ENCODE results near the gene TMEM132C.

TMEM132C gene

DNA sequence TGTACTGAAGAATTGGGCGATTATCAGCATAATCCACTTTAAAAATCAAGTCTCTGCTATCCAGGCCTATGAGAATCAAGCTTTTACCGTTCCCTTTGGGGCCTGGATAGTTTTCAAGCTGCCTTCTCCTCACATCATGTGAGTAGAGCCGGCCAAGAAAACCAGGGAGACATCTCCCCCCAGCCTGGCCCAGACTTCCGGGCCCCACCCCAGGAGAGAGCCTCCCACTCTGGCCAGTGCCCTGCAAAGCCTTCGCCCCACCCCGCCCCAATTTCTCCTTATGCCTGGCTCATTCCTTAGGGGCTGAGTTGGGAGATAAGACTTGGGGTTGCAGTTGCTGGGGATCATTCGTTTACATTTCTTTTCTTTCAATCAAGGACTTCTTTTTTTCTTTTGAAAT is 1.4 kb upstream of the TMEM132C start:
- DNase-seq (ENCODE audit: low spot score) = no peak
- TF ChIP-seq, protein P1, sequence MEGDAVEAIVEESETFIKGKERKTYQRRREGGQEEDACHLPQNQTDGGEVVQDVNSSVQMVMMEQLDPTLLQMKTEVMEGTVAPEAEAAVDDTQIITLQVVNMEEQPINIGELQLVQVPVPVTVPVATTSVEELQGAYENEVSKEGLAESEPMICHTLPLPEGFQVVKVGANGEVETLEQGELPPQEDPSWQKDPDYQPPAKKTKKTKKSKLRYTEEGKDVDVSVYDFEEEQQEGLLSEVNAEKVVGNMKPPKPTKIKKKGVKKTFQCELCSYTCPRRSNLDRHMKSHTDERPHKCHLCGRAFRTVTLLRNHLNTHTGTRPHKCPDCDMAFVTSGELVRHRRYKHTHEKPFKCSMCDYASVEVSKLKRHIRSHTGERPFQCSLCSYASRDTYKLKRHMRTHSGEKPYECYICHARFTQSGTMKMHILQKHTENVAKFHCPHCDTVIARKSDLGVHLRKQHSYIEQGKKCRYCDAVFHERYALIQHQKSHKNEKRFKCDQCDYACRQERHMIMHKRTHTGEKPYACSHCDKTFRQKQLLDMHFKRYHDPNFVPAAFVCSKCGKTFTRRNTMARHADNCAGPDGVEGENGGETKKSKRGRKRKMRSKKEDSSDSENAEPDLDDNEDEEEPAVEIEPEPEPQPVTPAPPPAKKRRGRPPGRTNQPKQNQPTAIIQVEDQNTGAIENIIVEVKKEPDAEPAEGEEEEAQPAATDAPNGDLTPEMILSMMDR (IDR thresholded peaks at IDR 0.05; ENCODE audit: borderline replicate concordance, control extremely low read depth, extremely low read depth, insufficient read depth, missing control alignments) = no peak
- in situ Hi-C loops (cut with MboI; ENCODE audit: low sequenced_read_pairs, unreplicated experiment) = no loop called here

DNA sequence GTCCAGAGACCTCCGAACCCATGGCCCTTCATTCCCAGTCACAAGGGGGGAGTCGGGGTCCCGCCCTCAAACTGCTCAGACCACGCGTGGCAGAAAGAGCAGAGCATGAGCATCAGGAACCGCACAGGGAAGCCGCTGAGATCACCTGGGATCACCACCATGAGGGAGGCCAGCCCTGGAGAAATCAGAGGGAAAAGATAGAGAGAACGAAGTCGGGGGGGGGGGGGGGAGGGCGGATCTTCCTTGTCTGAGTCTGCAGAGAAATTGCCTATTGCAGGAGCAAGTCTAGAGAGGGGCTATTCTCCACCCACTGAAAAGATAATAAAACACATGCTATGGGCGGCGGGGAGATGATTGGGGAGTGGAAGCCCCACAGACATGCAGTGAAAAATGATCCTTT is 884 bp upstream of the TMEM132C start:
- peak; percentile 23 for DNase-seq (ENCODE audit: low spot score)
- in situ Hi-C loops (cut with MboI; ENCODE audit: low sequenced_read_pairs, unreplicated experiment) = no loop called here

DNA sequence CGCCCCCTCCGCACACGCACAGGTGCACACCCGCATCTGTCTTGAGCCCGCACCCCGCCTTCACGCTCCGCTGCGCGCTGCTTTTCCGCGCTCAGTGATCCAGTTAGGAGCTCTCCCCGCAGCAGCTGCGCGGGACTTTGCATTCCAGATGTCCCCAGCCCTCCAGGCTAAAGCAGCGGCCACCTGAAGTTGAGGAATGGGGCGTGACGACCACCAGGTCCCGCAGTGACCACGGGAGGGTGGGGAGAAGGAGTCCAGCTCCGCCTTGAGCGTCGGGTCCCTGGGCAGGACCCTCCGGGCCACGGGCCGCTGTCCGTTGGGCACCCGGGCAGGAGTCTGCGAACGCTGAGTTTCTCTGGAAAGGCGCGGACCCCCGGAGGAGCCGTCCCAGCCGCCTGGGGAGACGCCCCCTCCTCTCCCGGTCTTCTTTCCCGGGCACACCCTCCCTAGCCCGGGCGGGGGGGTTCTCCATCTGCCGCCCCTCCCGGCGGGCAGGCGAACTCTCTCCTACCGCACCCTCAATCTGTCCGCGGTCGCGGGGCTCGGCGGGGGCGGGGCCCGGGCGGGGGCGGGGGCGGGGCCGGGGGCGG is 334 bp upstream of the TMEM132C start:
- in situ Hi-C loops (cut with MboI; ENCODE audit: low sequenced_read_pairs, unreplicated experiment) = no loop called here
- DNase-seq (ENCODE audit: low spot score) = peak; percentile 20
- TF ChIP-seq, protein P1 (IDR thresholded peaks at IDR 0.05; ENCODE audit: borderline replicate concordance, control extremely low read depth, extremely low read depth, insufficient read depth, missing control alignments) = no peak

More for the DNA sequence above, 884 bp upstream of the TMEM132C start:
- TF ChIP-seq, protein P1 (IDR thresholded peaks at IDR 0.05; ENCODE audit: borderline replicate concordance, control extremely low read depth, extremely low read depth, insufficient read depth, missing control alignments) = no peak

DNA sequence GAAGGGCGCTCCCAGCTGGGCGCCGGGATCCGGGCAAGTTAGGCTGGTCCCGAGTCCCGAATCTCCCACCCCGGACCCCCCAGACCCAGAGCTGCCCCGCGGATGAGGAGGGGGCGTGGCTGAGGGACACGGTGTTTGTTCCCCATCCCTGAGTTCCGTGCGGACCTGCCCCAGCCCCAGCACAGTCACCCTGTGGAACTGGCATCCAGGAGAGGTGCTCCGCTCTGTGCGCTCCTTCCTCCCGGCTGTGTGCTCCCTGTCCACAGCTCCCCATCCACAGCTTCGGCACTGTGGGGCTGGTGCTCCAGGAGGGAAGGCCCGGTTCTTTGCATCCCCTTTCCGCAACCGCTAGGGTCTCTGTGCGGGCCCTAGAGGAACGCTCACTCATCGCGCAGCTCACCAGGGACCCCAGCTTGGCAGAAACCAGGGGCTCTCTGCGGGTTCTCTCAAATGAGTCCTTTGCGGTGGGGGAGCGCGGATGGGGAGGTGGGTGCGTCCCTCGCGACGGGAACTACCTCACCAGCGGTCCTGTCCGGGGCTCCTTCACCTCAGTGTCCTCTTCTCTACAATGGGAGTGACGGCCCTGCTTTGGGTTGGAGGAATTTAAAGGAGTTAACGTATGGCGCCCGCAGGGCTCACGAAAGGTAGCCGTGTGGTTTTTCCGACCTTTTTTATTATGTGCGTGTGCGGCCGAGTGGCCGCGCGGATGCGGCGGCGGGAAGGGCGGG is 845 bp downstream of the TMEM132C start:
- peak; percentile 28 for DNase-seq (ENCODE audit: low spot score)
- TF ChIP-seq, protein P1 (IDR thresholded peaks at IDR 0.05; ENCODE audit: borderline replicate concordance, control extremely low read depth, extremely low read depth, insufficient read depth, missing control alignments) = no peak
- in situ Hi-C loops (cut with MboI; ENCODE audit: low sequenced_read_pairs, unreplicated experiment) = no loop called here

DNA sequence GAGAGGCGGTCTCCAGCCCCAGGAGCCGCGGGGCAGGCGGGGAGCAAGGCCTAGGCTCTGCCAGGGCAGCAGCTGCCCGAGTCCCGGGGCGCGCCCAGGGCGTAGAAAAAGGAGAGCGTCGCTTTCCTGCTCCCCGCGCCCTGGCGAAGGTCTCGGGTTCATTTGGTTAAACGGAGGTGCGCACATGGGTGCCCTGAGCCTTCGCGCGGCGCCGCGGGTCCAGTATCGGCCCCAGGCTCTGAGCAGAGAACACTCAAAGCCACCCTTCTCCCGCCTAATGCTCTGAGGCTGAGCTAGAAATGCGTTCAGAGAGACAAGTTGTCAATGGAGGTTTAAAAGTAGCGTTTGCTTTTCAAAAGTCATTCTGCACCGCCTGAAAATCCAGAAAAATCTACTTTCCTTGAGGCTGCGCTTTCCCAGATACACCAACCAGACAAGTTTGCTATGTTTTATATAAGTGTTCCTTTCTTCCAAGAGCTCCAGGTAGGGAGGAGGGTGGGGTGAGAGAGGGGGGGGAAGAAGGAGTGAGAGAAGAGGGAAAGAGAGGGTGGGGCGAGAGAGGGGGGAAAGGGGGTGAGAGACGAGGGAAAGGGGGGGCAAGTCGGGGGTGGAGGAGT is 1.5 kb downstream of the TMEM132C start:
- in situ Hi-C loops (cut with MboI; ENCODE audit: low sequenced_read_pairs, unreplicated experiment) = no loop called here
- peak; percentile 21 for DNase-seq (ENCODE audit: low spot score)
- TF ChIP-seq, protein P1 (IDR thresholded peaks at IDR 0.05; ENCODE audit: borderline replicate concordance, control extremely low read depth, extremely low read depth, insufficient read depth, missing control alignments) = no peak

DNA sequence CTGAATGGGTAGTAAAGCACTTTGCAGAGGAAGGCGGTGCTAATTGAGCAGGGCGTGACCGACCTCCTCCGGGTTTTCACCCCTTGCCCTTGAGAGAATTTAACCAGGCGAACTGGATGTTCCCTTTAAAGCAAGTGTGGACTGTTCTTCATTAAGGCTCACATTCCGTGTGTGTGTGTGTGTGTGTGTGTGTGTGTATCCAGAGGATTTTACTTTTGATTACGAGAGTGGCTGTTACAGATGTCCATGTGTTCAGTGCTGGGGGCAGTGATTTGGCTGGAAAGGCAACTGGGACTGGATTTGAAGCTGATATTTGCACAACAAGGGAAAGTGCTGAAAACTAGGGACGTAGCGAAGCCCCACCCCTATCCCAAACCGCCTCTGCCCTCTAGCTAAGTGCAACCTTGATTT is 2.2 kb downstream of the TMEM132C start:
- TF ChIP-seq, protein P1 (IDR thresholded peaks at IDR 0.05; ENCODE audit: borderline replicate concordance, control extremely low read depth, extremely low read depth, insufficient read depth, missing control alignments) = no peak
- in situ Hi-C loops (cut with MboI; ENCODE audit: low sequenced_read_pairs, unreplicated experiment) = no loop called here
- DNase-seq (ENCODE audit: low spot score) = no peak

All from GM13976 (cell line).